ENCODE results near the gene CARD11. TPM values are rescaled to one million over a fixed set of nuclear protein-coding genes. Genes with fewer than 3 reads are reported as not detected.

CARD11 gene
- total and polyA plus RNA-seq, 9 donors: 0.28 to 2.5 (median 0.80) TPM

DNA sequence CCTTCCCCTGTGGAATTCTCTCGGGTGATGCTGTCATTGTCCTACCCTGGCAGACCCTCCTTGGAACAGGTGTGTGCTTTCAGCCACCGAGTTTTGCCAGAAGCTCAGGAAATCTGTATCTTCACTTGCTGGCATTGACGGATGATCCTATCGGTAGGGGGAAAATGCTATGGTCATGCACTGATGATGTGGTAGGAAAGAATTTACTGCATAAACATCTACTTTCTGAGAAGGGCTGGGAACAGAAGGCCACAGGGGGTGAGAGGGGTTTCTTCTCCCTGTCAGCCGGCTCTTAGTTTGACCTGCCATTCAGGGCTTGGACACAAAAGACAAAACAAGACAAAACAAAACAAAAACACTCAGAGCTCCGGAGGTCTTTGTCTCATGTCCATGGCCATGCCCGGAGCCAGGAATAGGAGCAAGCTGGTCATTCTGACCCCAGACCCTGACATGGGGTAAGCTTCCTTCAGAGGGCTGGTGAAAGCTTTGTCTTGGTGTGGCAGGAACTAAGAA, 43.6 kb upstream of the CARD11 start:
- H3K27me3 ChIP-seq: no peaks in the 10 kb centered on the region
- no peaks in the 10 kb centered on the region for H3K36me3 ChIP-seq
- no peaks in the 10 kb centered on the region for H3K4me1 ChIP-seq (ENCODE audit: insufficient read depth)
- TF ChIP-seq EP300 (IDR thresholded peaks at IDR 0.05) (no peak), CTCF (IDR thresholded peaks at IDR 0.05) (no peak), POLR2A (IDR thresholded peaks at IDR 0.05) (no peak)
- H3K9me3 ChIP-seq: no peaks in the 10 kb centered on the region
- DNase-seq: no peak
- 13 to 28% (median 15%) methylated on average over 7 of the region's 7 CpGs for WGBS, 3 donors
- no peak overlapping the region for H3K27ac ChIP-seq
- no peak overlapping the region for H3K4me3 ChIP-seq
- intact Hi-C loops (cut with DNase I): no loop called here

DNA sequence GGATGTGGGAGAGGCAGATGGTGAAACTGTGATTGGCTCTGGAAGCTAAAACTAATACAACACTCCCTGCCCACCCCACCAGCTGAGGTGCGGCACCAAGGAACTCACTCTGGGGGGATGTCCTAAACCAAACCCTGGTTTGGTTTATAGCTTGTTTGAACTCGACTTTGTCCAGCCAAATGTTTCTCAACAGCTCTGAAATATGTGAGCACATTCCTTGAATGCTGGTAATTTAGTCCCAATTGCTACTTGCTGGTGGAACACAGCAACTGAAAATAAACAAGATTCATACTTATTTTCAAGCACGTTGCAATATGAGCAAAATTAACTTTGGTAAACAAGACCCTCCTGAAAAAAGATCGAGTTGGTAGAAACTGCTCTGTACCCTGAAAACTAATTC, 39.7 kb upstream of the CARD11 start:
- H3K4me1 ChIP-seq (ENCODE audit: insufficient read depth): no peaks in the 10 kb centered on the region
- H3K4me3 ChIP-seq: no peak overlapping the region
- 43 to 52% (median 46%) methylated on average over 4 of the region's 4 CpGs for WGBS, 3 donors

GRCh38 chr7:3082831-3083230, 39.2 kb upstream of the CARD11 start:
- WGBS, 3 donors: 78 to 83% (median 79%) methylated on average over 9 of the region's 9 CpGs

More for the DNA sequence above, 39.7 kb upstream of the CARD11 start:
- no peak overlapping the region for H3K27ac ChIP-seq
- intact Hi-C loops (cut with DNase I): no loop called here
- DNase-seq: no peak
- H3K9me3 ChIP-seq: no peaks in the 10 kb centered on the region
- H3K27me3 ChIP-seq: no peaks in the 10 kb centered on the region
- no peaks in the 10 kb centered on the region for H3K36me3 ChIP-seq
- TF ChIP-seq POLR2A (IDR thresholded peaks at IDR 0.05) (no peak), EP300 (IDR thresholded peaks at IDR 0.05) (no peak), CTCF (IDR thresholded peaks at IDR 0.05) (no peak)

GRCh38 chr7:3082386-3082785, 38.7 kb upstream of the CARD11 start:
- H3K9me3 ChIP-seq: no peaks in the 10 kb centered on the region
- TF ChIP-seq CTCF (IDR thresholded peaks at IDR 0.05): no peak
- TF ChIP-seq EP300 (IDR thresholded peaks at IDR 0.05): no peak
- DNase-seq: no peak
- H3K27me3 ChIP-seq: no peaks in the 10 kb centered on the region
- no peak overlapping the region for H3K4me3 ChIP-seq
- WGBS, 3 donors: 82 to 87% (median 84%) methylated on average over 6 of the region's 6 CpGs
- no peaks in the 10 kb centered on the region for H3K4me1 ChIP-seq (ENCODE audit: insufficient read depth)
- H3K36me3 ChIP-seq: no peaks in the 10 kb centered on the region
- no peak overlapping the region for H3K27ac ChIP-seq
- intact Hi-C loops (cut with DNase I): no loop called here

More at GRCh38 chr7:3082831-3083230, 39.2 kb upstream of the CARD11 start:
- DNase-seq: no peak
- Histone ChIP-seq H3K27me3 (no peaks in the 10 kb centered on the region), H3K9me3 (no peaks in the 10 kb centered on the region), H3K27ac (no peak overlapping the region), H3K4me1 (ENCODE audit: insufficient read depth) (no peaks in the 10 kb centered on the region), H3K4me3 (no peak overlapping the region), H3K36me3 (no peaks in the 10 kb centered on the region)
- intact Hi-C loops (cut with DNase I): no loop called here
- no peak for TF ChIP-seq EP300 (IDR thresholded peaks at IDR 0.05)
- no peak for TF ChIP-seq POLR2A (IDR thresholded peaks at IDR 0.05)
- TF ChIP-seq CTCF (IDR thresholded peaks at IDR 0.05): no peak

Measured in ovary (tissue), 9 donors.